ENCODE measurements around the gene FDX1. TPM values are rescaled to one million over a fixed set of nuclear protein-coding genes. Genes with fewer than 3 reads are reported as not detected.

The FDX1 gene
- total RNA-seq, 1 experiment from 2014 or later, result 29.9 TPM

DNA sequence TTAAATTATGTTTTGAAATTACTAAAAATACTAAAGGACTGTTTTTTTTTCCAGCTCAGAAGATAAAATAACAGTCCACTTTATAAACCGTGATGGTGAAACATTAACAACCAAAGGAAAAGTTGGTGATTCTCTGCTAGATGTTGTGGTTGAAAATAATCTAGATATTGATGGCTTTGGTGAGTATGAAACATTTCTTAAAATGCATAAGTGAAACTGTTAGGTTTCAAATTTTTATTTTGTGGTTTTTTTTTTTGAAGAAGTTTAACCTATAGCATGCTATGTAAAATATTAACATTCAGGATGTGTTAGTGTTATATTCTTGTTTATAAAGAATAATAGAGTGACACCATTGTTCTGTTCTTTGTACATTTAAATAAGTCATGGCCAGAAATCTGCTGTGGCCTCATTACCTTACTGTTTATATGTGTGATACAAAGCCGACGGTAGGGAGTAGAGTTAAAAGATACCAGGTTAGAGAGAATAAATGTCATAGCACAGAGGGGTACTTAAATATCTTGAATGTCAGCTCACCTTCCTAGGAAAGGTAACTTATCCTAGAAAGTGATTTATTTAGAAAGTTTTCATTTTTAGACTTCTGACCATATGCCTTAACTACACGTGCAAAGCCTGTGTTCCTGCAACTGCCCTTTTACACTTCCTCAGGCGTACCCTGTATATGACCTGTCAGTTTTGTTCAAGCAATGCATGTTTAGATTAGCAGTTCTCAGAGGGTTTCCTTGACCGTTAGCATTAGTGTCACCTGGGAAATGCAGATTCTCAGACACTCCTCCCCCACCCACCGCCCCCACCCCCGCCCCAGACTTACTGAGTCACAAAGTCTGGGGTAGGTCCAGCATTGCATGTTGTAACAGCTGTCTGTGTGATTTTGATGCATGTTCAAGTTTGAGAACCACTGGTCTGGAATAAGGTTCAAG, 6.3 kb downstream of the FDX1 start:
- H3K4me3 ChIP-seq (ENCODE audit: low read depth, low read length), result no peak overlapping the region
- Mint-ChIP-seq H3K9me3 (ENCODE audit: unreplicated experiment) (peaks cover 21% of the 10 kb centered on the region), H3K27me3 (ENCODE audit: insufficient read depth, unreplicated experiment) (no peaks in the 10 kb centered on the region), H3K36me3 (ENCODE audit: insufficient read depth, unreplicated experiment) (peaks cover 44% of the 10 kb centered on the region), H3K4me3 (ENCODE audit: unreplicated experiment) (no peak overlapping the region), H3K27ac (ENCODE audit: unreplicated experiment) (no peak overlapping the region), H3K4me1 (ENCODE audit: low read depth, unreplicated experiment) (peaks cover 34% of the 10 kb centered on the region)
- ChIA-PET POLR2A (no interaction called here), CTCF (interaction anchor here (0.6 to 1.8 kb wide), 13 partner anchors 10 to 1496 kb away, joined by 3 to 15 read pairs (median 4); no protein-coding TSS in a partner anchor)
- peaks cover 4% of the 10 kb centered on the region for H3K36me3 ChIP-seq (ENCODE audit: control insufficient read depth, insufficient read depth, low read length)
- intact Hi-C loops (cut with micrococcal nuclease; ENCODE audit: unreplicated experiment), result loop anchor here (1.0 kb wide), 2 partner anchors 794 to 1010 kb away; no protein-coding TSS in a partner anchor
- H3K27me3 ChIP-seq (replicated peaks; ENCODE audit: control insufficient read depth, insufficient read depth, low read length), result no peaks in the 10 kb centered on the region
- no peaks in the 10 kb centered on the region; the same call in 1 of the 2 replicates for H3K9me3 ChIP-seq
- DNase-seq, result no peak
- no TSS peak for BruUV-seq (replicated peaks)
- H3K4me1 ChIP-seq, result peaks cover 30% of the 10 kb centered on the region
- TF ChIP-seq, protein P1, sequence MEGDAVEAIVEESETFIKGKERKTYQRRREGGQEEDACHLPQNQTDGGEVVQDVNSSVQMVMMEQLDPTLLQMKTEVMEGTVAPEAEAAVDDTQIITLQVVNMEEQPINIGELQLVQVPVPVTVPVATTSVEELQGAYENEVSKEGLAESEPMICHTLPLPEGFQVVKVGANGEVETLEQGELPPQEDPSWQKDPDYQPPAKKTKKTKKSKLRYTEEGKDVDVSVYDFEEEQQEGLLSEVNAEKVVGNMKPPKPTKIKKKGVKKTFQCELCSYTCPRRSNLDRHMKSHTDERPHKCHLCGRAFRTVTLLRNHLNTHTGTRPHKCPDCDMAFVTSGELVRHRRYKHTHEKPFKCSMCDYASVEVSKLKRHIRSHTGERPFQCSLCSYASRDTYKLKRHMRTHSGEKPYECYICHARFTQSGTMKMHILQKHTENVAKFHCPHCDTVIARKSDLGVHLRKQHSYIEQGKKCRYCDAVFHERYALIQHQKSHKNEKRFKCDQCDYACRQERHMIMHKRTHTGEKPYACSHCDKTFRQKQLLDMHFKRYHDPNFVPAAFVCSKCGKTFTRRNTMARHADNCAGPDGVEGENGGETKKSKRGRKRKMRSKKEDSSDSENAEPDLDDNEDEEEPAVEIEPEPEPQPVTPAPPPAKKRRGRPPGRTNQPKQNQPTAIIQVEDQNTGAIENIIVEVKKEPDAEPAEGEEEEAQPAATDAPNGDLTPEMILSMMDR (IDR thresholded peaks at IDR 0.05; ENCODE audit: insufficient read depth in 1 of 2, low read depth in 1 of 2, low read length in 1 of 2, severe bottlenecking in 1 of 2, unreplicated experiment in 1 of 2), result no peak

DNA sequence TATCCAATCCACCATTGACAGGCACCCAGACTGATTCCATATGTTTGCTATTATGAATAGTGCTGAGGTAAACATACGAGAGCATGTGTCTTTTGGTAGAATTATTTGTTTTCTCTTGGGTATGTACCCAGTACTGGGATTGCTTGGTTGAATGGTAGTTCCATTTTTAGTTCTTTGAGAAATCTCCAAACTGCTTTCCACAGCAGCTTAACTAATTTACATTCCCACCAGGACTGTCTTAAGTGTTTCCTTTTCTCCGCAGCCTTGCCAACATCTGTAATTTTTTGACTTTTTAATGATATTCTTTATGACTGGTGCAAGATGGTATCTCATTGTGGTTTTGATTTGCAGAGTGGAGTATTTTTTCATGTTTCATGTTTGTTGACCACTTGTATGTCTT, 8.3 kb downstream of the FDX1 start:
- ChIA-PET POLR2A (no interaction called here), CTCF (no interaction called here)
- peaks cover 26% of the 10 kb centered on the region for H3K9me3 Mint-ChIP-seq (ENCODE audit: unreplicated experiment)
- H3K4me1 Mint-ChIP-seq (ENCODE audit: low read depth, unreplicated experiment), result peaks cover 31% of the 10 kb centered on the region
- peaks cover 8% of the 10 kb centered on the region for H3K36me3 ChIP-seq (ENCODE audit: control insufficient read depth, insufficient read depth, low read length)
- TF ChIP-seq, protein P1 (IDR thresholded peaks at IDR 0.05; ENCODE audit: insufficient read depth in 1 of 2, low read depth in 1 of 2, low read length in 1 of 2, severe bottlenecking in 1 of 2, unreplicated experiment in 1 of 2), result no peak
- H3K36me3 Mint-ChIP-seq (ENCODE audit: insufficient read depth, unreplicated experiment), result peaks cover 53% of the 10 kb centered on the region
- H3K27me3 Mint-ChIP-seq (ENCODE audit: insufficient read depth, unreplicated experiment), result no peaks in the 10 kb centered on the region
- no peak overlapping the region for H3K4me3 ChIP-seq (ENCODE audit: low read depth, low read length)
- intact Hi-C loops (cut with micrococcal nuclease; ENCODE audit: unreplicated experiment), result no loop called here
- no TSS peak for BruUV-seq (replicated peaks)
- no peaks in the 10 kb centered on the region; the same call in 1 of the 2 replicates for H3K9me3 ChIP-seq
- peaks cover 25% of the 10 kb centered on the region for H3K4me1 ChIP-seq
- no peak overlapping the region for H3K4me3 Mint-ChIP-seq (ENCODE audit: unreplicated experiment)
- no peak overlapping the region for H3K27ac Mint-ChIP-seq (ENCODE audit: unreplicated experiment)
- no peak for DNase-seq
- no peaks in the 10 kb centered on the region for H3K27me3 ChIP-seq (replicated peaks; ENCODE audit: control insufficient read depth, insufficient read depth, low read length)

DNA sequence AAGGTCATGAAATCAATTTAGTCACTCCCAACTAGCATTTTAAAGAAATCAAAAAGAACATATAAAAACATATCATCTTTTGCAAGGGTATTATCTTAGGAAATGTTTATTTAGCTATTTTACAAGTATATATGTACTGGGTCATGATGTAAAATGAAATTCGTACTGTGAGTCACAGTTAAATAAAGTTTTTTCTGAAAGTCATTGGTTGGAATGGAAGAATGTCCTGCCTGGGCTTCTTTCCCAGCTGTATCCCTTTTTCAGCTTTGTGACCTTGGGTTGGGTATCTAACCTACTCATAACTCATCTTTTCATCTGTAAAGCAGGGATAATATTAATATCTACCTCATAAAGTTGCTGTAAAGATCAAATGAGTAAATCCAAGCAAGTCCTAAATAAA, 15.7 kb downstream of the FDX1 start:
- Mint-ChIP-seq H3K36me3 (ENCODE audit: insufficient read depth, unreplicated experiment) (peaks cover 44% of the 10 kb centered on the region), H3K4me1 (ENCODE audit: low read depth, unreplicated experiment) (peaks cover 36% of the 10 kb centered on the region), H3K27ac (ENCODE audit: unreplicated experiment) (no peak overlapping the region), H3K9me3 (ENCODE audit: unreplicated experiment) (peaks cover 11% of the 10 kb centered on the region), H3K4me3 (ENCODE audit: unreplicated experiment) (no peak overlapping the region), H3K27me3 (ENCODE audit: insufficient read depth, unreplicated experiment) (no peaks in the 10 kb centered on the region)
- TF ChIP-seq, protein P1 (IDR thresholded peaks at IDR 0.05; ENCODE audit: insufficient read depth in 1 of 2, low read depth in 1 of 2, low read length in 1 of 2, severe bottlenecking in 1 of 2, unreplicated experiment in 1 of 2), result no peak
- ChIA-PET CTCF (interaction anchor here (0.8 to 4.7 kb wide), 4 partner anchors 10 to 838 kb away, joined by 3 to 15 read pairs (median 4); no protein-coding TSS in a partner anchor), POLR2A (no interaction called here)
- BruUV-seq (replicated peaks), result no TSS peak
- H3K27me3 ChIP-seq (replicated peaks; ENCODE audit: control insufficient read depth, insufficient read depth, low read length), result no peaks in the 10 kb centered on the region
- intact Hi-C loops (cut with micrococcal nuclease; ENCODE audit: unreplicated experiment), result loop anchor here (5.0 kb wide), 2 partner anchors 137 to 982 kb away; no protein-coding TSS in a partner anchor
- no peak overlapping the region for H3K4me3 ChIP-seq (ENCODE audit: low read depth, low read length)
- H3K4me1 ChIP-seq, result peaks cover 22% of the 10 kb centered on the region
- peaks cover 6% of the 10 kb centered on the region; the same call in 1 of the 2 replicates for H3K36me3 ChIP-seq (ENCODE audit: control insufficient read depth, insufficient read depth, low read length)
- no peak for DNase-seq
- no peaks in the 10 kb centered on the region for H3K9me3 ChIP-seq

Data from Caco-2 (cell line).